Endothelial cell of umbilical vein (primary cell): ENCODE measurements around the gene UBR4. TPM values are rescaled to one million over a fixed set of nuclear protein-coding genes. Genes with fewer than 3 reads are reported as not detected.
A peak's percentile ranks its signal among the peaks of the same experiment; 100 is the strongest.

Source experiments
- BruUV-seq: library from RNA; stranded (reverse); fragments of 400-500 nt; replicated peaks from 2 replicates; lab custom pipeline; 2021; lab: Mats Ljungman, UMichigan
- CTCF ChIA-PET: fragments of 300-600, 350-600 bp; sonication (Branson Sonifier 250); formaldehyde crosslinking; loops from one replicate; lab custom pipeline; 2021; ENCODE audit warnings: antibody characterized with exemption, inconsistent platforms; lab: Charles Lee
- POLR2A ChIA-PET: fragments of 300-600, 350-600 bp; sonication (Branson Sonifier 250); formaldehyde crosslinking; loops from one replicate; lab custom pipeline; 2021; ENCODE audit warnings: antibody characterized with exemption, inconsistent platforms; lab: Charles Lee
- DNase-seq: peaks from one replicate; pipeline ENCODE4 v3.0.0-alpha.2; 2011; ENCODE audit warnings: low read depth, low spot score
- FAIRE-seq: peaks from 2 replicates; lab custom pipeline; 2011; peaks lifted over from hg19 to GRCh38; lab: Jason Lieb, UNC
- H2AFZ ChIP-seq: 2 replicates; pipeline ENCODE4 v1.6.0; 2012; ENCODE audit warnings: low read depth, low read length, control low read depth, inconsistent platforms
- H3K27ac ChIP-seq: 2 replicates; pipeline ENCODE4 v1.5.1; 2011; ENCODE audit warnings: low read depth, mild to moderate bottlenecking, control low read depth, low read length, moderate library complexity; ENCODE audit not compliant: insufficient read depth
- H3K27me3 ChIP-seq, 2 experiments: 2 replicates each; pipeline versions ENCODE4 v1.6.0 to v1.6.1; 2011; ENCODE audit warnings: low read length in 2 of 2, mixed read lengths in 1 of 2; ENCODE audit not compliant: control insufficient read depth in 2 of 2, insufficient read depth in 2 of 2
- H3K36me3 ChIP-seq, 2 experiments: 2 replicates in 1 of 2; 3 replicates in 1 of 2; pipeline ENCODE4 v1.5.1; 2011; ENCODE audit warnings: low read length in 2 of 2, mild to moderate bottlenecking in 1 of 2, moderate library complexity in 1 of 2; ENCODE audit not compliant: control insufficient read depth in 2 of 2, insufficient read depth in 2 of 2; ENCODE audit errors: extremely low read depth in 1 of 2
- H3K4me1 ChIP-seq: 3 replicates; pipeline ENCODE4 v1.5.1; 2011; ENCODE audit warnings: mild to moderate bottlenecking, low read length; ENCODE audit not compliant: control insufficient read depth, insufficient read depth; ENCODE audit errors: extremely low read depth
- H3K4me2 ChIP-seq: 2 replicates; pipeline ENCODE4 v1.6.1; 2011; ENCODE audit warnings: low read length, control low read depth, mixed read lengths; ENCODE audit not compliant: insufficient read depth
- H3K4me3 ChIP-seq, 3 experiments: fragments of 200-600 bp in 1 of 3; sonication (generic), shearing (Covaris generic) in 1 of 3; replicated peaks in 1 of 3; 2 replicates each; pipeline ENCODE4 v1.5.1; 2011 to 2016; ENCODE audit warnings: control low read depth in 3 of 3, low read length in 3 of 3, mild to moderate bottlenecking in 2 of 3, inconsistent platforms in 1 of 3, low read depth in 1 of 3, moderate library complexity in 1 of 3; ENCODE audit not compliant: insufficient read depth in 1 of 3
- H3K79me2 ChIP-seq: 2 replicates; pipeline ENCODE4 v1.6.0; 2012; ENCODE audit warnings: low read length, inconsistent platforms; ENCODE audit not compliant: control insufficient read depth, insufficient read depth
- H3K9ac ChIP-seq: replicated peaks from 2 replicates; pipeline ENCODE3; 2011; ENCODE audit warnings: low read length, control low read depth; ENCODE audit not compliant: insufficient read depth; ENCODE audit errors: extremely low read depth
- H3K9me1 ChIP-seq: replicated peaks from 3 replicates; pipeline ENCODE4 v1.6.0; 2011; ENCODE audit warnings: mild to moderate bottlenecking, low read length; ENCODE audit not compliant: control insufficient read depth, insufficient read depth; ENCODE audit errors: extremely low read depth
- H3K9me3 ChIP-seq: replicated peaks from 2 replicates; pipeline ENCODE4 v1.5.1; 2012; ENCODE audit warnings: low read length, inconsistent platforms; ENCODE audit not compliant: control insufficient read depth, insufficient read depth
- H4K20me1 ChIP-seq: replicated peaks from 2 replicates; pipeline ENCODE3; 2011; ENCODE audit warnings: mild to moderate bottlenecking, low read length; ENCODE audit not compliant: control insufficient read depth, insufficient read depth; ENCODE audit errors: extremely low read depth
- CTCF ChIP-seq, 2 donors: IDR thresholded peaks; 1 replicate in 1 of 2; 2 replicates in 1 of 2; pipeline ENCODE4 v1.5.1; 2011; ENCODE audit warnings: low read length in 2 of 2, mild to moderate bottlenecking in 2 of 2, moderate library complexity in 2 of 2, control low read depth in 1 of 2, inconsistent platforms in 1 of 2, low read depth in 1 of 2; ENCODE audit not compliant: insufficient read depth in 1 of 2; ENCODE audit errors: extremely low read depth in 1 of 2
- EZH2 ChIP-seq: IDR thresholded peaks from 2 replicates; pipeline ENCODE4 v1.6.1; 2012; ENCODE audit warnings: borderline replicate concordance, low read depth, mild to moderate bottlenecking, moderate library complexity, low read length, inconsistent platforms; ENCODE audit not compliant: severe bottlenecking
- dilution Hi-C: fragments of 300-500 bp; cut with MboI; formaldehyde crosslinking; loops from one replicate; pipeline ENCODE4 v1.15.0; 2019; ENCODE audit warnings: low sequenced_read_pairs; ENCODE audit not compliant: extremely low pct_ligation_motif_present
- intact Hi-C: fragments of 100-400 bp; cut with micrococcal nuclease; formaldehyde crosslinking; loops from one replicate; pipeline ENCODE4 v1.10.0; 2022
- polyA plus RNA-seq, 4 experiments: library from polyadenylated mRNA; depleted of rRNA in 3 of 4; stranded (reverse) in 3 of 4; unstranded in 1 of 4; fragments of >200 nt; gene quantifications; 2 replicates each; pipeline versions ENCODE4 v1.2.1 to v1.2.3, GENCODE V29; 2011 to 2012; ENCODE audit warnings: missing spikeins in 1 of 4
- total RNA-seq: library from RNA; stranded (reverse); gene quantifications from 2 replicates; pipeline ENCODE4 v1.2.3, GENCODE V29; 2021

UBR4 gene
- total and polyA plus RNA-seq, 2 donors (not counting 3 experiments of a cell fraction or from before 2014, with no cell fraction given), result 125 to 150 TPM

GRCh38 chr1:19096036-19096833 is 113.8 kb downstream of the UBR4 start:
- dilution Hi-C loops, result no loop called here
- Histone ChIP-seq H3K27ac (no peak overlapping the region), H3K4me1 (no peaks in the 10 kb centered on the region), H3K9ac (no peak overlapping the region), H3K9me3 (no peaks in the 10 kb centered on the region), H2AFZ (no peak overlapping the region), H3K9me1 (no peaks in the 10 kb centered on the region), H3K36me3 (peaks cover 52 to 75% of the 10 kb centered on the region in 2 experiments), H4K20me1 (no peaks in the 10 kb centered on the region), H3K27me3 (no peaks in the 10 kb centered on the region), H3K4me2 (no peak overlapping the region), H3K4me3 (no peak overlapping the region), H3K79me2 (no peaks in the 10 kb centered on the region)
- peak; percentile 55 for DNase-seq
- ChIA-PET POLR2A (no interaction called here), CTCF (interaction anchor here (0.6 to 7.9 kb wide), 32 partner anchors 12 to 499 kb away, joined by 3 to 114 read pairs (median 4); partner anchors contain the start of genes ALDH4A1 and IFFO2)
- peak; percentile 63 for FAIRE-seq
- intact Hi-C loops, result loop anchor here (1.0 to 5.0 kb wide), 4 partner anchors 84 to 212 kb away; no protein-coding TSS in a partner anchor
- BruUV-seq, result no TSS peak
- TF ChIP-seq EZH2 (no peak), CTCF (IDR thresholded peaks at IDR 0.05; ENCODE audit: extremely low read depth in 1 of 2, insufficient read depth in 1 of 2, low read depth in 1 of 2, low read length in 2 of 2) (peak; percentile 41 to 68)
